ENCODE data around the gene BLM.

BLM gene

DNA sequence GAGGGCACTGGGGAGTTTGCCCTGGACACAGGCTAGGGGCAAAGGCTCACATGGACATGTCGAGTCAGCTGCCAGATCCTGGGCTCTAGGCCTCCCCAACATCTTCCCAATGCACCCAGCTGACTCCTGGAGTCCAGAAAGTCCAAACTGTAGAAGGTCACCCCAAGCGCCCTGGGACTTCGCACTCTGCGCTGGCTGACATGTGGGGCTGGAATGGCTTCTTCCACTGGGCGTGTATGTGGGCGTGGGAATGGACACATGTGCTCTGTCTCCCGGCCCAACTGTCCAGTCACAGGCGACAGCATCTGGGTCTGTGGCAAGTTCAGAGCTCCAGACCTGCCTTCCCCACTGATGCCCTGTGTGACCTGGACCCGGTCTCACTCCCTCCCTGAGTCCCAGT lies 138.0 kb downstream of the BLM start:
- Histone ChIP-seq H3K4me3 (ENCODE audit: low read depth, low read length) (no peak overlapping the region), H3K36me3 (replicated peaks) (no peaks in the 10 kb centered on the region), H3K27me3 (replicated peaks) (no peaks in the 10 kb centered on the region), H3K27ac (no peak overlapping the region)
- TF ChIP-seq, protein P1, sequence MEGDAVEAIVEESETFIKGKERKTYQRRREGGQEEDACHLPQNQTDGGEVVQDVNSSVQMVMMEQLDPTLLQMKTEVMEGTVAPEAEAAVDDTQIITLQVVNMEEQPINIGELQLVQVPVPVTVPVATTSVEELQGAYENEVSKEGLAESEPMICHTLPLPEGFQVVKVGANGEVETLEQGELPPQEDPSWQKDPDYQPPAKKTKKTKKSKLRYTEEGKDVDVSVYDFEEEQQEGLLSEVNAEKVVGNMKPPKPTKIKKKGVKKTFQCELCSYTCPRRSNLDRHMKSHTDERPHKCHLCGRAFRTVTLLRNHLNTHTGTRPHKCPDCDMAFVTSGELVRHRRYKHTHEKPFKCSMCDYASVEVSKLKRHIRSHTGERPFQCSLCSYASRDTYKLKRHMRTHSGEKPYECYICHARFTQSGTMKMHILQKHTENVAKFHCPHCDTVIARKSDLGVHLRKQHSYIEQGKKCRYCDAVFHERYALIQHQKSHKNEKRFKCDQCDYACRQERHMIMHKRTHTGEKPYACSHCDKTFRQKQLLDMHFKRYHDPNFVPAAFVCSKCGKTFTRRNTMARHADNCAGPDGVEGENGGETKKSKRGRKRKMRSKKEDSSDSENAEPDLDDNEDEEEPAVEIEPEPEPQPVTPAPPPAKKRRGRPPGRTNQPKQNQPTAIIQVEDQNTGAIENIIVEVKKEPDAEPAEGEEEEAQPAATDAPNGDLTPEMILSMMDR (IDR thresholded peaks at IDR 0.05; ENCODE audit: low read depth, low read length, missing control alignments): no peak
- in situ Hi-C loops (cut with HindIII; ENCODE audit: low pct_ligation_motif_present, low sequenced_read_pairs): no loop called here
- no peak for DNase-seq

DNA sequence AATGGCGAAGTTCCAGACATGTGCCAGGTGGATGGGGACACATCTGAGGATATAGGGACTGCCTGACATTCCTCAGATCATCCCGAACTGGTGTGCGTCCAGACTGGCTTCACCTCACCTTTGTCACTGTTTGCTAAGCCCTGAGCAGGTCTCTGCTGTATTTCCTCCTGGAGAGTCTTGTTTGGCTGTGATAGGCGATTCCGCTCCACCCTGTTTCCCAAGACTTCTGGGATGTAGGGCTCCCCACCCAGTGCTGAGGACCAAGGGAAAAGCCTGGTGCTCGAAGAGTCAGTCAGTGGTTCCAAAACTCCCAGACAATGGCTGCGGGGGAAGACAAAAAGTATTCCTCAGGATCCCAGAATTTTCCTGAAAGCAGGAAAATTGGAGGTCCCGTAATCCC lies 140.2 kb downstream of the BLM start:
- no peaks in the 10 kb centered on the region for H3K27me3 ChIP-seq (replicated peaks)
- TF ChIP-seq, protein P1 (IDR thresholded peaks at IDR 0.05; ENCODE audit: low read depth, low read length, missing control alignments): no peak
- in situ Hi-C loops (cut with HindIII; ENCODE audit: low pct_ligation_motif_present, low sequenced_read_pairs): no loop called here
- no peak for DNase-seq
- no peaks in the 10 kb centered on the region for H3K36me3 ChIP-seq (replicated peaks)
- H3K27ac ChIP-seq: no peak overlapping the region
- no peak overlapping the region for H3K4me3 ChIP-seq (ENCODE audit: low read depth, low read length)

DNA sequence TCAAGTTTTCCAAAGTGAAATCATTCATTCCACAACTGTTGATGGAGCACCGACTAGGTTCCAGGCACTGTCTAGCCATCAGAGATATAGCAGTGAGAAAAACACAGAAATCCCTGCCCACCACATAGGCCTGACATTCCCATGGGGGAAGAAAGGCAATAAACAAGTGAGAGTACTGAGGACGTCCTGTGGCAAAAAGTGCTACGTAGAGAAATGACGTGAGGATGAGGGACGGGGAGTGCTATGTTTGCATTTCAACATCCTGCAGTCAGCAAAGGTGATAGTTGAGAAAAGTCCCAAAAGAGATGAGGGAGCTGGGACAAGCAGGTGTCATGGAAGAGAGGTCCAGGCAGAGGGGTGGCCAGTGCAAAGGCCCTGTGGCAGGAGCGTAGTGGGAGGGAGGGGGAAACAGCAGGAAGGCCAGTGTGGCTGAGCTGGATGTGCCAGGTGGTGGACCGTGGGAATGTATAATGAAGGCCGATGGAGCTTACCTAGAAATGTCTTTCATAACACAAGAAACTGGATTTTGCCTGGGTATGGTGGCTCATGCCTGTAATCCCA lies 140.8 kb downstream of the BLM start:
- Histone ChIP-seq H3K27ac (no peak overlapping the region), H3K27me3 (replicated peaks) (no peaks in the 10 kb centered on the region), H3K4me3 (ENCODE audit: low read depth, low read length) (no peak overlapping the region), H3K36me3 (replicated peaks) (no peaks in the 10 kb centered on the region)
- DNase-seq: no peak
- TF ChIP-seq, protein P1 (IDR thresholded peaks at IDR 0.05; ENCODE audit: low read depth, low read length, missing control alignments): no peak
- in situ Hi-C loops (cut with HindIII; ENCODE audit: low pct_ligation_motif_present, low sequenced_read_pairs): no loop called here

DNA sequence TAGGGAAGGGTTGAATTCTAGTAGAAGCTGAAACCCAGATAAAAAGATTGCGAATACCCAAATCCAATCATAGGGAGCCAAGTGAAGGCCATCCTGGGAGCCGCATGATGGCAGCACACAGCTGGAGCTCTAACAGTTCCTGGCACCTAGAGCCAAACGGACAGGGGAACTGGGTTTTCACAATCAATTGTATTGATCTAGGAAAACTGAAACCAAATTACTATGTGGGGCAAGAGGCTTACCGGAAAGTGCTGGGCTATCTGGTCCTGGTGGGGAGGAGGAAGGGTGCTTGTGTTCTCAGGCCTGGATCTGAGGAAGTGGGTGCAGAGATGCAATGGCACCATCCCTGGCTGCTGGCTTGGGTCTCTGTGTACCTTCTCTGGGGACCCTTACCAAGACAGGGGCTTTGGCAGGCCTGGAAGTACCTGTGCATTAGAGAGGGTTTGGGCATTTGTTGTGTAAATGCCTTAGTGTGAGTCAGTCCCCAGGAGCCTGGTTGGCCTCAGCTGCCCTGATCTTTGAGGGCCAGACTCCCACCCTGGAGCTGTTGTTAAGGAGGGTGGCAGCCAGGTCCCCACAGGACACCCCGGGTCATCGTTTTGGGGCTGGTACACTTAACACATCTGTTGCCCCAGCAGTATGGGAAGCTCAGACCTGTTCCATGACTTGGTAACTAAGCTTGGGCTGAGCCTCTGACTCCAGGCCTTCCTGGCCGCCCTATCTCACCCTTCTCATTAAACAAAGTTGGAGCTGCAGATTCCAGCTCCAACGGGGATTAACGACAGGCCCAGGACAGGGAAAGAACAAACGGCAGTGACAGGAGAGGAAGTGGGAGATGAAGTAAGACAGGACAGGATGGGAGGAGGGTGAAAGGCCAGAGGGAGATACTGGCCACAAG lies 142.3 kb downstream of the BLM start:
- no peak for DNase-seq
- Histone ChIP-seq H3K4me3 (ENCODE audit: low read depth, low read length) (no peak overlapping the region), H3K36me3 (replicated peaks) (no peaks in the 10 kb centered on the region), H3K27ac (no peak overlapping the region), H3K27me3 (replicated peaks) (no peaks in the 10 kb centered on the region)
- in situ Hi-C loops (cut with HindIII; ENCODE audit: low pct_ligation_motif_present, low sequenced_read_pairs): no loop called here
- TF ChIP-seq, protein P1 (IDR thresholded peaks at IDR 0.05; ENCODE audit: low read depth, low read length, missing control alignments): no peak

DNA sequence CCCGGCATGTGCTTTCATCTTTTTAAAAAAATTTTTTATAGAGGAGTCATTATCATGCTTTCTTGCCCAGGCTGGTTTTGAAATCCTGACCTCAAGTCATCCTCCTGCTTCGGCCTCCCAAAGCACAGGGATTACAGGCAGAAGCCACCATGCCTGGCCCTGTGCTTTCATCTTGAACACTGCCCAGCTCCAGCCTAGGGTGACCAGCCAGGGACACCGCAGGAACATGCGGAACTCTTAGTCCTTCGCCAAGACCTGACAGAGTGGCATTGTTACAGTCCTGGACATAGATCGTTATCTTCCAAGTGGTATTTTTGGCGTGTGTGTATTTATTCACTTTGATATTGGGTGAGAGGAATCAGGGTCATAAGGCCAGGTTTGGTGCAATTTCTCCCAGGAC lies 143.3 kb downstream of the BLM start:
- no peak for DNase-seq
- Histone ChIP-seq H3K27me3 (replicated peaks) (no peaks in the 10 kb centered on the region), H3K36me3 (replicated peaks) (no peaks in the 10 kb centered on the region), H3K4me3 (ENCODE audit: low read depth, low read length) (no peak overlapping the region), H3K27ac (no peak overlapping the region)
- in situ Hi-C loops (cut with HindIII; ENCODE audit: low pct_ligation_motif_present, low sequenced_read_pairs): no loop called here
- TF ChIP-seq, protein P1 (IDR thresholded peaks at IDR 0.05; ENCODE audit: low read depth, low read length, missing control alignments): no peak

Measured in brain microvascular endothelial cell (primary cell).